Measurements from ENCODE around the gene TEX12.

The TEX12 gene

GRCh38 chr11:112213753-112214152 lies 46.6 kb downstream of the TEX12 start:
- DNase-seq: no peak

- no peak for DNase-seq
Measured at GRCh38 chr11:112215621-112216020, 48.4 kb downstream of the TEX12 start.

GRCh38 chr11:112216561-112217105 lies 49.5 kb downstream of the TEX12 start:
- DNase-seq: no peak

GRCh38 chr11:112219476-112220232 lies 52.5 kb downstream of the TEX12 start:
- DNase-seq: peak in 11 of 14 donors; percentile 5 to 54 (median 16)

GRCh38 chr11:112221274-112221835 lies 54.2 kb downstream of the TEX12 start:
- DNase-seq: no peak

Measured in C1 segment of cervical spinal cord (tissue), 14 donors.